Astrocyte (in vitro differentiated cells and primary cell): ENCODE data around the gene NIPSNAP2. TPM values are rescaled to one million over a fixed set of nuclear protein-coding genes. Genes with fewer than 3 reads are reported as not detected.
"Not testable (repeated sequence)": the region's sequence is repeated elsewhere in the genome, so short reads cannot be mapped to it uniquely, and the experiment has no call there.

Experiments used
- DNase-seq: peaks from one replicate; pipeline ENCODE4 v3.0.0-alpha.2; 2010; ENCODE audit warnings: low read depth
- FAIRE-seq: peaks from 2 replicates; lab custom pipeline; 2011; peaks lifted over from hg19 to GRCh38; lab: Jason Lieb, UNC
- H2AFZ ChIP-seq: 2 replicates; pipeline ENCODE4 v1.6.0; 2012; ENCODE audit warnings: low read depth, low read length, inconsistent platforms
- H3K27ac ChIP-seq: 2 replicates; pipeline ENCODE4 v1.5.1; 2011; ENCODE audit warnings: low read depth, low read length, inconsistent platforms
- H3K27me3 ChIP-seq: 2 replicates; pipeline ENCODE4 v1.6.0; 2011; ENCODE audit warnings: low read length, inconsistent platforms; ENCODE audit not compliant: insufficient read depth
- H3K36me3 ChIP-seq: 2 replicates; pipeline ENCODE4 v1.5.1; 2011; ENCODE audit warnings: low read length, inconsistent platforms; ENCODE audit not compliant: insufficient read depth
- H3K4me1 ChIP-seq: 2 replicates; pipeline ENCODE4 v1.5.1; 2011; ENCODE audit warnings: low read length, inconsistent platforms; ENCODE audit not compliant: insufficient read depth
- H3K4me2 ChIP-seq: 2 replicates; pipeline ENCODE4 v1.6.0; 2012; ENCODE audit warnings: low read length, inconsistent platforms
- H3K4me3 ChIP-seq: 2 replicates; pipeline ENCODE4 v1.5.1; 2011; ENCODE audit warnings: low read depth, mild to moderate bottlenecking, low read length, inconsistent platforms; ENCODE audit not compliant: insufficient read depth
- H3K79me2 ChIP-seq: 2 replicates; pipeline ENCODE4 v1.6.0; 2012; ENCODE audit warnings: mild to moderate bottlenecking, low read length, inconsistent platforms; ENCODE audit not compliant: insufficient read depth
- H3K9ac ChIP-seq: 2 replicates; pipeline ENCODE4 v1.6.0; 2012; ENCODE audit warnings: mild to moderate bottlenecking, low read length, inconsistent platforms
- H3K9me3 ChIP-seq: 2 replicates; pipeline ENCODE4 v1.5.1; 2012; ENCODE audit warnings: low read depth, mild to moderate bottlenecking, low read length, inconsistent platforms; ENCODE audit not compliant: insufficient read depth
- H4K20me1 ChIP-seq: 2 replicates; pipeline ENCODE4 v1.6.0; 2012; ENCODE audit warnings: low read length, inconsistent platforms; ENCODE audit not compliant: insufficient read depth
- H3K27ac Mint-ChIP-seq: one replicate; pipeline ENCODE4 v1.8.0; 2021; ENCODE audit warnings: mild to moderate bottlenecking, mixed read lengths; ENCODE audit not compliant: unreplicated experiment
- H3K27me3 Mint-ChIP-seq: one replicate; pipeline ENCODE4 v1.8.0; 2021; ENCODE audit warnings: low read depth, mixed read lengths; ENCODE audit not compliant: unreplicated experiment
- H3K36me3 Mint-ChIP-seq: one replicate; pipeline ENCODE4 v1.8.0; 2021; ENCODE audit warnings: low read depth, mixed read lengths; ENCODE audit not compliant: unreplicated experiment
- H3K4me1 Mint-ChIP-seq: one replicate; pipeline ENCODE4 v1.8.0; 2021; ENCODE audit warnings: low read depth, mixed read lengths; ENCODE audit not compliant: unreplicated experiment
- H3K4me3 Mint-ChIP-seq: one replicate; pipeline ENCODE4 v1.8.0; 2021; ENCODE audit warnings: mild to moderate bottlenecking, moderate library complexity, mixed read lengths; ENCODE audit not compliant: unreplicated experiment
- H3K9me3 Mint-ChIP-seq: one replicate; pipeline ENCODE4 v1.8.0; 2021; ENCODE audit warnings: mild to moderate bottlenecking, mixed read lengths; ENCODE audit not compliant: unreplicated experiment
- EZH2 ChIP-seq: IDR thresholded peaks from 2 replicates; pipeline ENCODE4 v1.6.1; 2012; ENCODE audit warnings: mild to moderate bottlenecking, low read length, inconsistent platforms; ENCODE audit not compliant: insufficient read depth
- total RNA-seq: library from RNA; stranded (reverse); gene quantifications from 2 replicates; pipeline ENCODE4 v1.2.1, GENCODE V29; 2021
- TF ChIP-seq, protein P1 (sequence below): IDR thresholded peaks from 2 replicates; pipeline ENCODE4 v1.5.1; 2011; ENCODE audit warnings: low read depth, mild to moderate bottlenecking, inconsistent platforms, low read length, moderate library complexity; ENCODE audit not compliant: insufficient read depth

NIPSNAP2 gene
- total RNA-seq, 1 donor from 2014 or later = 33.2 TPM

DNA sequence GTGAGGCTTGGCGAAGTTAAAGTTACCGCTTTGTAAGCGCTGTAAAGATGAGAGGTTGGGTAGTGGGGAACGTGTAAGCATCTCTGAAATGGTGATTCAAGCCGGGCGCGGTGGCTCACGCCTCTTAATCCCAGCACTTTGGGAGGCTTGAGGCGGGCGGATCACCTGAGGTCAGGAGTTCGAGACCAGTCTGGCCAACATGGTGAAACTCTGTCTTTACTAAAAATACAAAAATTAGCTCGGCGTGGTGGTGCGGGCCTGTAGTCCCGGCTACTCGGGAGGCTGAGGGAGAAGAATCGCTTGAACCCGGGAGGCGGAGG, 12.1 kb upstream of the NIPSNAP2 start:
- H3K27ac Mint-ChIP-seq = peak overlapping the region; percentile 79

DNA sequence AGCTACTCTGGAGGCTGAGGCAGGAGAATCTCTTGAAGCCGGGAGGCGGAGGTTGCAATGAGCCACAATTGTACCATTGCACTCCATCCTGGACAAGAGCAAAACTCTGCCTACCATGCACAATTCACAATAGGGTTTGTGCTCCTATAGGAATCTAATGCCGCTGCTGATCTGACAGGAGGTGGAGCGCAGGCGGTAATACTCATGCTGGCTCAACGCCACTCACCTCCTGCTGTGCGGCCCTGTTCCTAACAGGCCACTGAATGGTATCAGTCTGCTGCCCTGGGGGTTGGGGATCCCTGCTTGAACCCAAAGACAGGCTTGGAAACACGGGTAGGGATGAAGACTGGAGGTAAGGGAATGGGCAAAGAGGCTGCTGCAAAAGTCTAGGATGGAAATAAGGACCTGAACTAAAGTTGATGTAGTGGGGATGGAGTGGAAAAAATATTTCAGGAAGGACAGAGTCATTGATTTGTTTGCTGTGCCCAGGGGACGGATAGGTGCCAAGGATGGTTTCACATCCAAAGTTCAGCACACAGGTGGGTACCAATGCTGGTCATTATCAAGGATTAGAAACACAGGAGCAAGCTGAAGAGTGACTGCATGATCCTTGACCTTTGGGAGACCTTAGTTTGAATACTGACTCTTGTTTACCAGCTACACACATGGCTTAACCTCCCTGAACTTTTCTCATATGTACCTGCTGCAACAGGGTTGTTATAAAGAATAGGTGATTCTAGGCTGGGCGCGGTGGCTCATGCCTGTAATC, 10.5 kb upstream of the NIPSNAP2 start:
- Histone ChIP-seq H3K27me3 (no peaks in the 10 kb centered on the region), H3K4me2 (no peak overlapping the region), H3K4me3 (no peak overlapping the region), H3K9me3 (no peaks in the 10 kb centered on the region), H3K9ac (no peak overlapping the region), H4K20me1 (no peaks in the 10 kb centered on the region), H3K36me3 (peaks cover 7% of the 10 kb centered on the region), H3K27ac (no peak overlapping the region), H2AFZ (no peak overlapping the region), H3K79me2 (peaks cover 21% of the 10 kb centered on the region), H3K4me1 (no peaks in the 10 kb centered on the region)
- Mint-ChIP-seq H3K27me3 (no peaks in the 10 kb centered on the region), H3K4me1 (peaks cover 3% of the 10 kb centered on the region), H3K27ac (no peak overlapping the region), H3K4me3 (peak overlapping the region; percentile 93), H3K9me3 (no peaks in the 10 kb centered on the region), H3K36me3 (peaks cover 9% of the 10 kb centered on the region)
- FAIRE-seq = no peak
- DNase-seq = no peak
- TF ChIP-seq, protein P1, sequence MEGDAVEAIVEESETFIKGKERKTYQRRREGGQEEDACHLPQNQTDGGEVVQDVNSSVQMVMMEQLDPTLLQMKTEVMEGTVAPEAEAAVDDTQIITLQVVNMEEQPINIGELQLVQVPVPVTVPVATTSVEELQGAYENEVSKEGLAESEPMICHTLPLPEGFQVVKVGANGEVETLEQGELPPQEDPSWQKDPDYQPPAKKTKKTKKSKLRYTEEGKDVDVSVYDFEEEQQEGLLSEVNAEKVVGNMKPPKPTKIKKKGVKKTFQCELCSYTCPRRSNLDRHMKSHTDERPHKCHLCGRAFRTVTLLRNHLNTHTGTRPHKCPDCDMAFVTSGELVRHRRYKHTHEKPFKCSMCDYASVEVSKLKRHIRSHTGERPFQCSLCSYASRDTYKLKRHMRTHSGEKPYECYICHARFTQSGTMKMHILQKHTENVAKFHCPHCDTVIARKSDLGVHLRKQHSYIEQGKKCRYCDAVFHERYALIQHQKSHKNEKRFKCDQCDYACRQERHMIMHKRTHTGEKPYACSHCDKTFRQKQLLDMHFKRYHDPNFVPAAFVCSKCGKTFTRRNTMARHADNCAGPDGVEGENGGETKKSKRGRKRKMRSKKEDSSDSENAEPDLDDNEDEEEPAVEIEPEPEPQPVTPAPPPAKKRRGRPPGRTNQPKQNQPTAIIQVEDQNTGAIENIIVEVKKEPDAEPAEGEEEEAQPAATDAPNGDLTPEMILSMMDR = no peak
- no peak for TF ChIP-seq EZH2

More for the DNA sequence above, 12.1 kb upstream of the NIPSNAP2 start:
- not testable (repeated sequence) for H3K9me3 ChIP-seq, H3K36me3 Mint-ChIP-seq, H3K4me1 Mint-ChIP-seq, H3K36me3 ChIP-seq, DNase-seq, H3K27me3 ChIP-seq, H3K9me3 Mint-ChIP-seq, H3K4me1 ChIP-seq, FAIRE-seq, H3K27me3 Mint-ChIP-seq, H4K20me1 ChIP-seq
- Histone ChIP-seq H3K27ac (peak overlapping the region; percentile 39), H3K4me2 (peak overlapping the region; percentile 86), H3K79me2 (peaks cover 21% of the 10 kb centered on the region), H3K4me3 (peak overlapping the region; percentile 89), H2AFZ (peak overlapping the region; percentile 97), H3K9ac (peak overlapping the region; percentile 88)
- H3K4me3 Mint-ChIP-seq = peak overlapping the region; percentile 93

DNA sequence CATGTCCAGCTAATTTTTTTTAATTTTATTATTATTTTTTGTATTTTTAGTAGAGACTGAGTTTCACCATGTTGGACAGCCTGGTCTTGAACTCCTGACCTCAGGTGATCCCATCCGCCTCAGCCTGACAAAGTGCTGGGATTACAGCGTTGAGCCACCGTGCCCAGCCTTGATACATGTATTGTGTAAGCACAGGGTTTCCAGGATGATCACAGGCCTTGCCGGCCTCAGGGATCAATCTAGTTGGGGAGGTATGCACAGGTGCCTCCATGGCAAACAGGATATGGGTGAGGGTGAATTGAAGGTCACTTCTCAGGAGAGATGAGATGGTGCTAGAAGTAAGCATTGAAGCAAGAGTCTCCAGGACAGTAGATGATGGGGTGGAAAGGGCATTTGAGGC, 7.2 kb upstream of the NIPSNAP2 start:
- H3K4me3 Mint-ChIP-seq = no peak overlapping the region
- Histone ChIP-seq H2AFZ (no peak overlapping the region), H3K36me3 (peaks cover 7% of the 10 kb centered on the region)

More for the DNA sequence above, 7.2 kb upstream of the NIPSNAP2 start:
- Histone ChIP-seq H3K4me2 (no peak overlapping the region), H3K4me3 (no peak overlapping the region), H4K20me1 (no peaks in the 10 kb centered on the region), H3K27me3 (no peaks in the 10 kb centered on the region), H3K9ac (no peak overlapping the region), H3K4me1 (no peaks in the 10 kb centered on the region), H3K27ac (no peak overlapping the region), H3K79me2 (peaks cover 15% of the 10 kb centered on the region), H3K9me3 (no peaks in the 10 kb centered on the region)
- peaks cover 5% of the 10 kb centered on the region for H3K4me1 Mint-ChIP-seq
- TF ChIP-seq EZH2 = no peak
- TF ChIP-seq, protein P1 = no peak
- H3K27me3 Mint-ChIP-seq = no peaks in the 10 kb centered on the region
- H3K36me3 Mint-ChIP-seq = peaks cover 11% of the 10 kb centered on the region
- DNase-seq (no peak), FAIRE-seq (no peak)
- no peaks in the 10 kb centered on the region for H3K9me3 Mint-ChIP-seq
- no peak overlapping the region for H3K27ac Mint-ChIP-seq
